ENCODE data around the gene ROR1.

The ROR1 gene

GRCh38 chr1:63987014-63987627 lies 213.3 kb downstream of the ROR1 start:
- TF ChIP-seq CTCF (IDR thresholded peaks at IDR 0.05) = no peak

- TF ChIP-seq CTCF (IDR thresholded peaks at IDR 0.05) = no peak
These were observed 213.8 kb downstream of the ROR1 start for GRCh38 chr1:63987628-63988024.

- TF ChIP-seq CTCF (IDR thresholded peaks at IDR 0.05) = no peak
These were observed 215.1 kb downstream of the ROR1 start for GRCh38 chr1:63988941-63989340.

GRCh38 chr1:63991685-63992084 lies 217.9 kb downstream of the ROR1 start:
- TF ChIP-seq CTCF (IDR thresholded peaks at IDR 0.05) = no peak

- no peak for TF ChIP-seq CTCF (IDR thresholded peaks at IDR 0.05)
These were observed 226.2 kb downstream of the ROR1 start for GRCh38 chr1:64000021-64000420.

- no peak for TF ChIP-seq CTCF (IDR thresholded peaks at IDR 0.05)
These were observed 227.2 kb downstream of the ROR1 start for GRCh38 chr1:64001038-64001437.

- TF ChIP-seq CTCF (IDR thresholded peaks at IDR 0.05) = no peak
These were observed 230.7 kb downstream of the ROR1 start for GRCh38 chr1:64004451-64005025.

- no peak for TF ChIP-seq CTCF (IDR thresholded peaks at IDR 0.05)
These were observed 232.0 kb downstream of the ROR1 start for GRCh38 chr1:64005801-64006200.

Measured in LNCAP (cell line).